ENCODE results near the gene EYS. TPM values are rescaled to one million over a fixed set of nuclear protein-coding genes. Genes with fewer than 3 reads are reported as not detected.

Gene EYS
- total RNA-seq, 3 donors from 2014 or later = 0.16 to 0.61 (median 0.60) TPM

- intact Hi-C loops (cut with DNase I, micrococcal nuclease) = no loop called here
- no peak for DNase-seq
- H3K9me3 ChIP-seq = no peaks in the 10 kb centered on the region
Observed at GRCh38 chr6:64160486-64160885, 1546.5 kb downstream of the EYS start.

DNA sequence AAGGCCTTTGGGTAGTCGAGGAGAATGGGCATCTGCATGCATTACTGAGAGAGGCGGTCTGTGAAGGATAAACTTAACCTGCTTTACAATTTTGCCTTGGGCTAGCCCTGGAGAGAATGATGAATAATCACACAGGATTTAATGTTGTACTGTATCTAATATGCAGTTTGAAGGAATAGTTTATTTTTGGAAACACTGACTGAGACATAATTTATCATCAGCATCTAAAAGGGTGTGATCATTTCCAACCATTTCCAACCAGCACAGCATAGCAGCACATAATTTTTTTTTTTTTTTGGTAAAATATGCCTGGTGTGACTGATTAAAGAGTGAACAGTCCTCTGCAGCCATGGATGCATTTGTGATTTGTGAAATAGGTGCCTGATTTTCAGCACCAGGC, 1552.0 kb downstream of the EYS start:
- TF ChIP-seq, protein P1, sequence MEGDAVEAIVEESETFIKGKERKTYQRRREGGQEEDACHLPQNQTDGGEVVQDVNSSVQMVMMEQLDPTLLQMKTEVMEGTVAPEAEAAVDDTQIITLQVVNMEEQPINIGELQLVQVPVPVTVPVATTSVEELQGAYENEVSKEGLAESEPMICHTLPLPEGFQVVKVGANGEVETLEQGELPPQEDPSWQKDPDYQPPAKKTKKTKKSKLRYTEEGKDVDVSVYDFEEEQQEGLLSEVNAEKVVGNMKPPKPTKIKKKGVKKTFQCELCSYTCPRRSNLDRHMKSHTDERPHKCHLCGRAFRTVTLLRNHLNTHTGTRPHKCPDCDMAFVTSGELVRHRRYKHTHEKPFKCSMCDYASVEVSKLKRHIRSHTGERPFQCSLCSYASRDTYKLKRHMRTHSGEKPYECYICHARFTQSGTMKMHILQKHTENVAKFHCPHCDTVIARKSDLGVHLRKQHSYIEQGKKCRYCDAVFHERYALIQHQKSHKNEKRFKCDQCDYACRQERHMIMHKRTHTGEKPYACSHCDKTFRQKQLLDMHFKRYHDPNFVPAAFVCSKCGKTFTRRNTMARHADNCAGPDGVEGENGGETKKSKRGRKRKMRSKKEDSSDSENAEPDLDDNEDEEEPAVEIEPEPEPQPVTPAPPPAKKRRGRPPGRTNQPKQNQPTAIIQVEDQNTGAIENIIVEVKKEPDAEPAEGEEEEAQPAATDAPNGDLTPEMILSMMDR (IDR thresholded peaks at IDR 0.05) = no peak
- no peaks in the 10 kb centered on the region for H3K36me3 ChIP-seq (ENCODE audit: low read depth)
- intact Hi-C loops (cut with DNase I, micrococcal nuclease) = no loop called here
- DNase-seq (no peak), ATAC-seq (no peak)
- H3K9me3 ChIP-seq = no peaks in the 10 kb centered on the region
- H3K4me1 ChIP-seq (ENCODE audit: low read depth) = no peaks in the 10 kb centered on the region
- H3K4me3 ChIP-seq = no peak overlapping the region

More at GRCh38 chr6:64160486-64160885, 1546.5 kb downstream of the EYS start:
- Histone ChIP-seq H3K4me3 (no peak overlapping the region), H3K4me1 (ENCODE audit: low read depth) (no peaks in the 10 kb centered on the region), H3K36me3 (ENCODE audit: low read depth) (no peaks in the 10 kb centered on the region)
- TF ChIP-seq, protein P1 (IDR thresholded peaks at IDR 0.05) = no peak
- ATAC-seq = no peak

DNA sequence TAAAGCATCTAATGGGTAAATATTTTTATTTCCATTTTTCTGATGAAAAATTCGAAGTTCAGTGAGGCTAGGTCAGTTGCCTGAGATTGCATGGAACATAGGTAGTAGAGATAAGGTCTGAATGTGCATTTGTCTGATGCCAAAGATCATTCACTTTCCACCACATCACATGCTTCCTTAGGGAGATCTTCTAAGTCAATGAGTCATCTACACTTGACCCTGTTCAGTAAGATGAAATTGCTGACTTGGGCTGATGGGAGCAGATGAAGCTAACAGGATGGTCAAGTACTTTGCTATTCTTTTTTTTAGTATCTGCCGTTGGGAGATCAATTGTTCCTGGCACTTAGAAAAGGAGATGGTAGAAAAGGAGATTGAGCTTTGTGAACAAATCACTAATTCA, 1560.2 kb downstream of the EYS start:
- Histone ChIP-seq H3K36me3 (ENCODE audit: low read depth) (no peaks in the 10 kb centered on the region), H3K4me1 (ENCODE audit: low read depth) (no peaks in the 10 kb centered on the region), H3K4me3 (no peak overlapping the region), H3K9me3 (no peaks in the 10 kb centered on the region)
- TF ChIP-seq, protein P1 (IDR thresholded peaks at IDR 0.05) = no peak
- DNase-seq (no peak), ATAC-seq (no peak)
- intact Hi-C loops (cut with DNase I, micrococcal nuclease) = no loop called here

DNA sequence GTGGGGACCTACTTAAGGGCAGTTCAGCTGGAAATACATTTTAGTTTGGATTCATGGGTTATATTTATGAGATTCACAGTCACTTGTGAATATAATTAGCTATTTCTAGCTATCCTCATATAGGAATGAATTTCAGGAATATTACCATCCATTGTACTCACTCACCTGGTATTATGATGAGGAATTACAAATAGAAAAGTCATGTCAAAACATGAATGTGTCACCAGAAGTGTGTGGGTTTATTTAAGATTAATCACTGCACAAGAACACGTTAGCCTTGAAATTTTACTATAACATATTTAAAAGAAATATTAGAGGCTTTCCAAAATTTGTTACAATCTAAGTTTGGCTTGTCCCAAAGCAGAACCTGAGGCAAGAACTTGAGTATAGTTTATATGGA, 1560.9 kb downstream of the EYS start:
- Histone ChIP-seq H3K9me3 (no peaks in the 10 kb centered on the region), H3K36me3 (ENCODE audit: low read depth) (no peaks in the 10 kb centered on the region), H3K4me1 (ENCODE audit: low read depth) (no peaks in the 10 kb centered on the region), H3K4me3 (no peak overlapping the region)
- intact Hi-C loops (cut with DNase I, micrococcal nuclease) = no loop called here
- TF ChIP-seq, protein P1 (IDR thresholded peaks at IDR 0.05) = no peak
- ATAC-seq (no peak), DNase-seq (no peak)

- no peak for DNase-seq
- TF ChIP-seq, protein P1 (IDR thresholded peaks at IDR 0.05) = no peak
- intact Hi-C loops (cut with DNase I, micrococcal nuclease) = no loop called here
- no peak overlapping the region for H3K4me3 ChIP-seq
- H3K9me3 ChIP-seq = no peaks in the 10 kb centered on the region
- no peaks in the 10 kb centered on the region for H3K36me3 ChIP-seq (ENCODE audit: low read depth)
- ATAC-seq = no peak
- no peaks in the 10 kb centered on the region for H3K4me1 ChIP-seq (ENCODE audit: low read depth)
Observed at GRCh38 chr6:64145658-64146057, 1561.4 kb downstream of the EYS start.

- intact Hi-C loops (cut with DNase I, micrococcal nuclease) = no loop called here
- no peak for DNase-seq
- TF ChIP-seq, protein P1 (IDR thresholded peaks at IDR 0.05) = no peak
- H3K4me1 ChIP-seq (ENCODE audit: low read depth) = no peaks in the 10 kb centered on the region
- H3K4me3 ChIP-seq = no peak overlapping the region
- no peaks in the 10 kb centered on the region for H3K9me3 ChIP-seq
- no peaks in the 10 kb centered on the region for H3K36me3 ChIP-seq (ENCODE audit: low read depth)
- no peak for ATAC-seq
Observed at GRCh38 chr6:64143101-64143500, 1563.9 kb downstream of the EYS start.

Measured in mucosa of descending colon (tissue), 3 donors.